GM23338 (cell line): Measurements from ENCODE around the gene TSPEAR. TPM values are rescaled to one million over a fixed set of nuclear protein-coding genes. Genes with fewer than 3 reads are reported as not detected.

Experiments used
- ATAC-seq: fragments of 200-7000 bp; cut with Tn5 transposase; 3 replicates; pipeline ENCODE4 v1.9.1; 2020
- DNase-seq: peaks from one replicate; pipeline ENCODE4 v3.0.0-alpha.2; 2015; ENCODE audit warnings: low spot score
- H2AFZ ChIP-seq: fragments of 200-600 bp; sonication (generic); 2 replicates; pipeline ENCODE4 v1.8.0; 2016; ENCODE audit warnings: antibody characterized with exemption, mild to moderate bottlenecking, moderate library complexity
- H3F3A ChIP-seq: fragments of 200-600 bp; sonication (generic); replicated peaks from 2 replicates; pipeline ENCODE4 v1.8.0; 2017; ENCODE audit warnings: antibody characterized with exemption, mixed run types, low read depth
- H3K27ac ChIP-seq: fragments of 200-600 bp; sonication (generic); 2 replicates; pipeline ENCODE4 v1.6.1; 2016; ENCODE audit warnings: low read depth
- H3K27me3 ChIP-seq: fragments of 200-600 bp; sonication (generic); 2 replicates; pipeline ENCODE4 v1.8.0; 2016; ENCODE audit warnings: mild to moderate bottlenecking, mixed run types, moderate library complexity; ENCODE audit not compliant: insufficient read depth
- H3K36me3 ChIP-seq: fragments of 200-600 bp; sonication (generic); 2 replicates; pipeline ENCODE4 v1.8.0; 2016; ENCODE audit warnings: mild to moderate bottlenecking; ENCODE audit not compliant: insufficient read depth
- H3K4me1 ChIP-seq: fragments of 200-600 bp; sonication (generic); 2 replicates; pipeline ENCODE4 v1.8.0; 2016; ENCODE audit warnings: mild to moderate bottlenecking, moderate library complexity; ENCODE audit not compliant: insufficient read depth
- H3K4me2 ChIP-seq: fragments of 200-600 bp; sonication (generic); 2 replicates; pipeline ENCODE4 v1.7.1; 2017; ENCODE audit warnings: mixed run types
- H3K4me3 ChIP-seq: fragments of 200-600 bp; sonication (generic); 2 replicates; pipeline ENCODE4 v1.6.1; 2016; ENCODE audit warnings: mixed run types
- H3K79me2 ChIP-seq: fragments of 200-600 bp; sonication (generic); replicated peaks from 2 replicates; pipeline ENCODE4 v1.8.0; 2017; ENCODE audit warnings: mild to moderate bottlenecking; ENCODE audit not compliant: insufficient read depth
- H3K9me2 ChIP-seq: fragments of 200-600 bp; sonication (generic); 2 replicates; pipeline ENCODE4 v1.8.0; 2017; ENCODE audit not compliant: insufficient read depth
- H4K20me1 ChIP-seq: fragments of 200-600 bp; sonication (generic); replicated peaks from 2 replicates; pipeline ENCODE4 v1.8.0; 2017; ENCODE audit warnings: mild to moderate bottlenecking; ENCODE audit not compliant: insufficient read depth
- H3K27ac Mint-ChIP-seq: 2 replicates; pipeline ENCODE4 v1.8.0; 2020; ENCODE audit warnings: inconsistent platforms, mild to moderate bottlenecking, moderate library complexity, mixed read lengths
- H3K27me3 Mint-ChIP-seq: 3 replicates; pipeline ENCODE4 v1.8.0; 2022; ENCODE audit warnings: low read depth, mild to moderate bottlenecking, moderate library complexity, mixed read lengths, inconsistent platforms; ENCODE audit not compliant: insufficient read depth, poor library complexity
- H3K36me3 Mint-ChIP-seq: 3 replicates; pipeline ENCODE4 v1.8.0; 2021; ENCODE audit warnings: low read depth, mild to moderate bottlenecking, inconsistent platforms, moderate library complexity, mixed read lengths
- H3K4me1 Mint-ChIP-seq: 3 replicates; pipeline ENCODE4 v1.8.0; 2020; ENCODE audit warnings: mild to moderate bottlenecking, inconsistent platforms, mixed read lengths
- H3K4me3 Mint-ChIP-seq: 3 replicates; pipeline ENCODE4 v1.8.0; 2021; ENCODE audit warnings: moderate library complexity, mild to moderate bottlenecking, inconsistent platforms, mixed read lengths
- H3K9me3 Mint-ChIP-seq: 3 replicates; pipeline ENCODE4 v1.8.0; 2020; ENCODE audit warnings: moderate library complexity, mild to moderate bottlenecking, inconsistent platforms, mixed read lengths
- CTCF ChIP-seq, 2 experiments: fragments of 200-600 bp in 1 of 2; sonication (generic) in 1 of 2; conservative IDR thresholded peaks; 2 replicates each; pipeline versions ENCODE4 v1.5.1 to v1.6.1; 2016 to 2017; ENCODE audit warnings: antibody characterized with exemption in 2 of 2, low read depth in 2 of 2, mild to moderate bottlenecking in 2 of 2, moderate library complexity in 1 of 2
- ETS1 ChIP-seq: IDR thresholded peaks from 2 replicates; pipeline ENCODE4 v1.6.1; 2016; ENCODE audit warnings: antibody characterized with exemption
- EZH2 ChIP-seq: fragments of 200-600 bp; sonication (generic); IDR thresholded peaks from one replicate; pipeline ENCODE4 v1.8.0; 2017; ENCODE audit warnings: antibody characterized with exemption, mild to moderate bottlenecking, low read depth; ENCODE audit not compliant: unreplicated experiment
- NANOG ChIP-seq: IDR thresholded peaks from 2 replicates; pipeline ENCODE4 v1.6.1; 2016; ENCODE audit warnings: antibody characterized with exemption, borderline replicate concordance
- POLR2AphosphoS5 ChIP-seq: IDR thresholded peaks from 2 replicates; pipeline ENCODE4 v1.6.1; 2016; ENCODE audit warnings: antibody characterized with exemption, low read depth
- REST ChIP-seq: IDR thresholded peaks from one replicate; pipeline ENCODE4 v1.6.1; 2018; ENCODE audit warnings: antibody characterized with exemption; ENCODE audit not compliant: unreplicated experiment
- STAT1 ChIP-seq: IDR thresholded peaks from one replicate; pipeline ENCODE4 v1.6.1; 2016; ENCODE audit warnings: antibody characterized with exemption; ENCODE audit not compliant: unreplicated experiment
- ZNF114 ChIP-seq: fragments of 250-450 bp; sonication (Bioruptor Pico); IDR thresholded peaks from 2 replicates; pipeline ENCODE4 v1.5.0; 2020; ENCODE audit warnings: mild to moderate bottlenecking, moderate library complexity
- polyA plus RNA-seq: library from polyadenylated mRNA; unstranded; fragments of >200 nt; fragmentation: Nextera tagmentation; extraction: Ambion mirVana; gene quantifications from 2 replicates; pipeline ENCODE4 v1.2.1, GENCODE V29; 2016
- total RNA-seq: library from RNA; depleted of rRNA; stranded (reverse); fragments of >200 nt; shearing (Covaris generic); gene quantifications from 2 replicates; pipeline ENCODE4 v1.2.3, GENCODE V29; 2014

TSPEAR gene
- total and polyA plus RNA-seq, 2 experiments from 2014 or later, result 0.35 to 0.92 TPM

GRCh38 chr21:44713130-44713529 lies 1.8 kb upstream of the TSPEAR start:
- no peak for ATAC-seq
- H4K20me1 ChIP-seq, result no peaks in the 10 kb centered on the region
- H3K4me2 ChIP-seq, result peak overlapping the region; percentile 95
- no peak overlapping the region for H3K27ac ChIP-seq
- Mint-ChIP-seq H3K27me3 (peaks cover 63% of the 10 kb centered on the region), H3K4me3 (no peak overlapping the region; the same call in 2 of the 3 replicates), H3K27ac (no peak overlapping the region), H3K9me3 (no peaks in the 10 kb centered on the region), H3K4me1 (peaks cover 52% of the 10 kb centered on the region), H3K36me3 (no peaks in the 10 kb centered on the region)
- H3K4me1 ChIP-seq, result peaks cover 54% of the 10 kb centered on the region
- TF ChIP-seq ETS1 (no peak), CTCF (conservative IDR thresholded peaks at IDR 0.05; ENCODE audit: low read depth in 2 of 2) (no peak), ZNF114 (CRISPR knock-in tag) (no peak), EZH2 (no peak), NANOG (no peak), POLR2AphosphoS5 (no peak), REST (no peak), STAT1 (no peak)
- H3K4me3 ChIP-seq, result peak overlapping the region; percentile 71
- no peaks in the 10 kb centered on the region for H3K79me2 ChIP-seq
- no peak overlapping the region for H2AFZ ChIP-seq
- peaks cover 21% of the 10 kb centered on the region for H3F3A ChIP-seq
- H3K27me3 ChIP-seq, result peaks cover 71% of the 10 kb centered on the region
- H3K9me2 ChIP-seq, result 0 out of 2 replicates have a peak, but pooled peaks cover 3% of the 10 kb centered on the region
- no peaks in the 10 kb centered on the region for H3K36me3 ChIP-seq
- DNase-seq, result no peak
